ENCODE measurements around the gene TBX3.

The TBX3 gene

DNA sequence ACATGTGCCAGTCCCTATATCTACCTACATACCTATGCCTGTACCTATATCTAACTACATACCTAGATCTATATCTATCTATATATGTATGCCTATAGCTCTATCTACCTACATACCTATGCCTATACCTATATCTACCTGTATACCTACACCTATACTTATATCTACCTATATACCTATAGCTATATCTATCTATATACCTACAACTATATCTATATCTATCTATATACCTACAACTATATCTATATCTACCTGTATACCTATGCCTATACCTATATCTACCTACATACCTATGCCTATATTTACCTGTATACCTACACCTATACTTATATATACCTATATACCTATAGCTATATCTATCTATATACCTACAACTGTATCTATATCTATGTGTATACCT lies 56.6 kb downstream of the TBX3 start:
- no peak for DNase-seq (ENCODE audit: low read depth)

DNA sequence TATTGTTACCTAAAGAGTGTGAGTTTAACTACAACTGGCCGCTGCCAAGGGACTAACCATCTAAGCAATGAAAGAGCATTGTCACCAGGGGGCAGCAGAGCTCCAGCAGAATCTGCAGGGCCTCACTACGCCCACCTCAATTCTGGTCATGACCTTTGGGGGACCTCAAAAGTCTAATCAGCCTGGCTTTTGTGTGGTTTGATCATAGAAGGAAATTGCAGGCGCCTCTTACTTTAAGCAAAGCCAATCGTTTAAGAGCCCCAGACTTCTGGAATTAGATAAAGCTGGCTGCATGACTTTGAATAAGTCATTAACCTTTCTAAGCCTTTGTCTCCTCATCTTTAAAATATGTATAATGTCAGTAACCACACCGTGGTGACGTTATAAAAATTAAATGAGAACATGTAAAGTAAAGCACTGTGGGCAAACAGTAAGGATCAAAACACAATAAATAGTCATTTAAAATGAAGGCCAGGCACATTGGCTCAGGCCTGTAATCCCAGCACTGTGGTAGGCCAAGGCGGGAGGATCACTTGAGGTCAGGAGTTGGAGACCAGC lies 58.6 kb downstream of the TBX3 start:
- DNase-seq (ENCODE audit: low read depth), result no peak

GRCh38 chr12:114623737-114624136 lies 60.2 kb downstream of the TBX3 start:
- no peak for DNase-seq (ENCODE audit: low read depth)
